Measurements from ENCODE around the gene CNOT4. TPM values are rescaled to one million over a fixed set of nuclear protein-coding genes. Genes with fewer than 3 reads are reported as not detected.

CNOT4 gene
- total and polyA plus RNA-seq, 2 of the 8 experiments (the other 6 are each of a cell fraction or from before 2014, with no cell fraction given): 10.9 to 25.8 TPM

GRCh38 chr7:135517060-135517459 is 7.2 kb upstream of the CNOT4 start:
- H3K23ac ChIP-seq (ENCODE audit: insufficient read length): no peak overlapping the region
- no peak for FAIRE-seq
- no peak overlapping the region for H3K4me2 ChIP-seq (ENCODE audit: insufficient read depth in 1 of 2, low read depth in 2 of 2, low read length in 2 of 2)
- H3K56ac ChIP-seq (replicated peaks; ENCODE audit: insufficient read length, low read depth, low read length): no peak overlapping the region
- H3K36me3 ChIP-seq (ENCODE audit: control insufficient read depth in 2 of 4, insufficient read depth in 4 of 4, low read length in 3 of 4): no peaks in the 10 kb centered on the region
- no peak overlapping the region for H2BK15ac ChIP-seq (ENCODE audit: low read length)
- no peak for DNase-seq (ENCODE audit: low read depth in 1 of 2, low spot score in 2 of 2)
- no peak overlapping the region for H3K9ac ChIP-seq (replicated peaks in 1 of 4; ENCODE audit: extremely low read depth in 1 of 4, low read depth in 3 of 4, low read length in 3 of 4)
- H3K23me2 ChIP-seq (ENCODE audit: low read depth, low read length): no peaks in the 10 kb centered on the region
- no peak overlapping the region for H3K14ac ChIP-seq (ENCODE audit: insufficient read length)
- H3K27me3 ChIP-seq (replicated peaks in 1 of 4; ENCODE audit: control insufficient read depth in 3 of 4, extremely low read depth in 1 of 4, insufficient read depth in 3 of 4, low read length in 3 of 4): no peaks in the 10 kb centered on the region
- WGBS, 2 experiments (ENCODE audit: extremely low coverage in 1 of 2, insufficient coverage in 1 of 2, insufficient read length in 1 of 2, insufficient replicate concordance in 2 of 2, low coverage in 1 of 2, low lambda C conversion rate in 2 of 2, missing lambda C conversion rate in 1 of 2): 90% methylated on average over 3 of the region's 3 CpGs; no CpG with 5 or more reads in 1 of the 2 experiments
- H3K18ac ChIP-seq (ENCODE audit: extremely low read depth, low read length): no peak overlapping the region
- ChIA-PET POLR2A (ENCODE audit: partially characterized antibody) (no interaction called here), CTCF (ENCODE audit: partially characterized antibody) (no interaction called here)
- no peak overlapping the region for H2BK120ac ChIP-seq (replicated peaks; ENCODE audit: low read depth, low read length)
- no peaks in the 10 kb centered on the region for H3K9me3 ChIP-seq (ENCODE audit: insufficient read depth in 2 of 2, low read depth in 1 of 2, low read length in 1 of 2)
- H3K27ac ChIP-seq (ENCODE audit: low read depth, low read length): no peak overlapping the region
- H3K79me2 ChIP-seq (ENCODE audit: control insufficient read depth in 1 of 2, insufficient read depth in 2 of 2, low read length in 2 of 2): no peaks in the 10 kb centered on the region
- H2BK12ac ChIP-seq (ENCODE audit: low read depth, low read length): no peak overlapping the region
- H4K5ac ChIP-seq (ENCODE audit: insufficient read length, low read depth, low read length): no peak overlapping the region
- H4K20me1 ChIP-seq (replicated peaks in 1 of 2; ENCODE audit: control insufficient read depth in 1 of 2, insufficient read depth in 2 of 2, low read length in 2 of 2): no peaks in the 10 kb centered on the region
- H2BK20ac ChIP-seq (ENCODE audit: low read length): no peak overlapping the region
- no peaks in the 10 kb centered on the region for H3K4me1 ChIP-seq (replicated peaks in 1 of 4; ENCODE audit: control insufficient read depth in 3 of 4, insufficient read depth in 4 of 4, low read length in 3 of 4)
- no peaks in the 10 kb centered on the region for H3K79me1 ChIP-seq (ENCODE audit: low read depth, low read length)
- H4K8ac ChIP-seq (ENCODE audit: extremely low read depth, insufficient read depth, low read length): no peak overlapping the region
- H3K4ac ChIP-seq (replicated peaks; ENCODE audit: insufficient read length, low read depth, low read length): no peak overlapping the region
- no peak overlapping the region for H2BK5ac ChIP-seq (ENCODE audit: low read depth, low read length)
- no peak overlapping the region for H2AK5ac ChIP-seq (ENCODE audit: low read depth, low read length)
- H3K4me3 ChIP-seq (ENCODE audit: extremely low read depth in 1 of 4, insufficient read depth in 2 of 4, low read depth in 3 of 4, low read length in 4 of 4): no peak overlapping the region
- no peak overlapping the region for H2AFZ ChIP-seq (ENCODE audit: low read length)
- no peak overlapping the region for H4K91ac ChIP-seq (replicated peaks; ENCODE audit: insufficient read length, low read length)
- TF ChIP-seq CHD7 (IDR thresholded peaks at IDR 0.05; ENCODE audit: insufficient replicate concordance, low read length): no peak
